ENCODE measurements around the gene SMIM35.
A peak's percentile ranks its signal among the peaks of the same experiment; 100 is the strongest.

Gene SMIM35

DNA sequence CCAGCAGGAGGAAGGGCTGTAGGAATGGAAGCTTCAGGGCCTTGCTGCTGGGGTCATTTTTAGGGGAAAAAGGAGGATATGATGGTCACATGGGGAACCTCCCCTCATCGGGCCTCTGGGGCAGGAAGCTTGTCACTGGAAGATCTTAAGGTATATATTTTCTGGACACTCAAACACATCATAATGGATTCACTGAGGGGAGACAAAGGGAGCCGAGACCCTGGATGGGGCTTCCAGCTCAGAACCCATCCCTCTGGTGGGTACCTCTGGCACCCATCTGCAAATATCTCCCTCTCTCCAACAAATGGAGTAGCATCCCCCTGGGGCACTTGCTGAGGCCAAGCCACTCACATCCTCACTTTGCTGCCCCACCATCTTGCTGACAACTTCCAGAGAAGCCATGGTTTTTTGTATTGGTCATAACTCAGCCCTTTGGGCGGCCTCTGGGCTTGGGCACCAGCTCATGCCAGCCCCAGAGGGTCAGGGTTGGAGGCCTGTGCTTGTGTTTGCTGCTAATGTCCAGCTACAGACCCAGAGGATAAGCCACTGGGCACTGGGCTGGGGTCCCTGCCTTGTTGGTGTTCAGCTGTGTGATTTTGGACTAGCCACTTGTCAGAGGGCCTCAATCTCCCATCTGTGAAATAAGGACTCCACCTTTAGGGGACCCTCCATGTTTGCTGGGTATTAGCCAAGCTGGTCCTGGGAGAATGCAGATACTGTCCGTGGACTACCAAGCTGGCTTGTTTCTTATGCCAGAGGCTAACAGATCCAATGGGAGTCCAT is 86.5 kb downstream of the SMIM35 start:
- no peak for DNase-seq

DNA sequence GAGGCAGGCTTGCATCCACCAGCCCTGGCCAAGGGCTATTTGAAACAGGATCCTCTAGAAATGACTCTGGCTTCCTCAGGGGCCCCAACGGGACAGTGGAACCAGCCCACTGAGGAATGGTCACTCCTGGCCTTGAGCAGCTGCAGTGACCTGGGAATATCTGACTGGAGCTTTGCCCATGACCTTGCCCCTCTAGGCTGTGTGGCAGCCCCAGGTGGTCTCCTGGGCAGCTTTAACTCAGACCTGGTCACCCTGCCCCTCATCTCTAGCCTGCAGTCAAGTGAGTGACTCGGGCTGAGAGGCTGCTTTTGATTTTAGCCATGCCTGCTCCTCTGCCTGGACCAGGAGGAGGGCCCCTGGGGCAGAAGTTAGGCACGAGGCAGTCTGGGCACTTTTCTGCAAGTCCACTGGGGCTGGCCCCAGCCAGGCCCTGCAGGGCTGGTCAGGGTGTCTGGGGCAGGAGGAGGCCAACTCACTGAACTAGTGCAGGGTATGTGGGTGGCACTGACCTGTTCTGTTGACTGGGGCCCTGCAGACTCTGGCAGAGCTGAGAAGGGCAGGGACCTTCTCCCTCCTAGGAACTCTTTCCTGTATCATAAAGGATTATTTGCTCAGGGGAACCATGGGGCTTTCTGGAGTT is 87.3 kb downstream of the SMIM35 start:
- DNase-seq, result no peak

DNA sequence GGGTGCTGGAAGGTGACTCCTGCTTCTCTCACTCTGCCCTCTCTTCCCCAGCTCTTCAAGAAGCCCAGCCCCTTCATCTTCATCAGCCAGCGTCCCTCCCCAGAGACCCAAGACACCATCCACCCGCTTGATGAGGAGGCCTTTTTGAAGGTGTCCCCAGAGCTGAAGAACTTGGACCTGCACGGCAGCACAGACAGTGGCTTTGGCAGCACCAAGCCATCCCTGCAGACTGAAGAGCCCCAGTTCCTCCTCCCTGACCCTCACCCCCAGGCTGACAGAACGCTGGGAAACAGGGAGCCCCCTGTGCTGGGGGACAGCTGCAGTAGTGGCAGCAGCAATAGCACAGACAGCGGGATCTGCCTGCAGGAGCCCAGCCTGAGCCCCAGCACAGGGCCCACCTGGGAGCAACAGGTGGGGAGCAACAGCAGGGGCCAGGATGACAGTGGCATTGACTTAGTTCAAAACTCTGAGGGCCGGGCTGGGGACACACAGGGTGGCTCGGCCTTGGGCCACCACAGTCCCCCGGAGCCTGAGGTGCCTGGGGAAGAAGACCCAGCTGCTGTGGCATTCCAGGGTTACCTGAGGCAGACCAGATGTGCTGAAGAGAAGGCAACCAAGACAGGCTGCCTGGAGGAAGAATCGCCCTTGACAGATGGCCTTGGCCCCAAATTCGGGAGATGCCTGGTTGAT is 88.0 kb downstream of the SMIM35 start:
- no peak for DNase-seq

DNA sequence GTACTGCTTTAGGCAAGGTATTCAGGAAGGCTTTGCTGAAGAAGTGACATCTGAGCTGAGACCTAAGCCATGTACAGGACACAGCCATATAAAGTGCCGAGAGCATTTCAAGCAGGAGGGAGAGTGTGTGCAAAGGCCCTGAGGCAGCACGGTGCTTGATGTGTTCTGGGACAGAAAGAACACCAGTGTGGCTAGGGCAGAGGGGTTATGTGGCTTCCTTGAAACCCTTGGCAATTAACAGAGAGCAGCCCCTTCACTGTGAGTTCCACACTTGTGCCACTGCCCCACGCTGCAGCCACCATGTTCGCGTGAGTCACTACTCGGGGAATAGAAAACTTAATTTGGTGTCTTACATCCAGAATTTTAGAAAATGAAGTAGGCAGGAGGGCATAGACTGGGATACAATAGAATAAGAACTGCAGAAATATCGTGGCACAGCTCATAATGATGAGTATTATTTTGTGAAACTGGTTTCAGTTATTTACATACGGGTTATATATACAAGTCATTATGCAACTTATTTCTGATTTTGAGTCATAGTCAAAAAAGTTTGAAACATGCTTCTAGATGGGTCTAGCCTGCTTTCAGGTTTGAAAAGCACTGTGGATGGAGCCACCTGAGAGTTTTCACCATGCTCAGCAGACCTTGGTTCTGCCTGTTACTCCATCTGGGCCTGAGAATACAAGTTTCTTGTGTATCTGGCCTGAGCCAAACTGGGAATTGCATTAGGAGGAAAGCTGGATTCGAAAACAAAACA is 88.8 kb downstream of the SMIM35 start:
- DNase-seq, result no peak

DNA sequence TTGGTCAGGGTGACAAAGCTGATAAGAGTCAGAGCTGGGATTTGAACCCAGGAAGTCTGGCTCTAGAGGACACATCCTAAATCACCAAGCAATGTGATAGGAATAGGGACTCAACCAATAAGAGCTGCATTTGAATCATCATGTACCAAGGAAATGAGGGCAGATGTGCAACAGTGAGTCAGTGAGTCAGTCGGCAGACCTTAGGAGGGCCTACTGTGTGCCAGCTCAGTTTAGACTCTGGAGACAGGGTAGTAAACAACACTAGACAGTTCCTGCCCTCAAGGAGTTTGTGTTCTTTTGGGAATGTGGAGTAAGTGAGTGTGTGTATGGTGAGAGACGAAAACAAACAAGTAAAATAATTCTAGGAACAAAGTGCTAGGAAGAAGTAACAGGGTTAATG is 89.4 kb downstream of the SMIM35 start:
- no peak for DNase-seq

DNA sequence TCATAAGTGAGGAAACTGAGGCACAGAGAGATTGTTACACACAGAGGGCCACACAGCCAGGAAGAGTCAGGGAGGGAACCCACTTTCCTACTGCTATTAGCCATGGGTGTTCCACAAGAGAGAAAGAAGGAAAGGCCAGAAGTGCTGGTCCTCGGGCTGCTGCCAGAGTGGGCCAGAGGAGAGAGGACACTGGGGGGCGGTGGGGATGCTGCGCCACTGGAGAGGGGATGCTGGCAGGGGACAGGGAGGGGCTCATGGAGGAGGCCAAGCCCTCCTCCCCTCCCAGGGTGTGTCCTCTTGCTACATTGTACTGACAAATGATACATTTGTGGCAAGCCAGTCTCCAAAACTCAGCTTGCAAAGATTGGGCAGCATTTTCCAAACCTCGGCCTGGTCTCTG is 90.7 kb downstream of the SMIM35 start:
- no peak for DNase-seq

DNA sequence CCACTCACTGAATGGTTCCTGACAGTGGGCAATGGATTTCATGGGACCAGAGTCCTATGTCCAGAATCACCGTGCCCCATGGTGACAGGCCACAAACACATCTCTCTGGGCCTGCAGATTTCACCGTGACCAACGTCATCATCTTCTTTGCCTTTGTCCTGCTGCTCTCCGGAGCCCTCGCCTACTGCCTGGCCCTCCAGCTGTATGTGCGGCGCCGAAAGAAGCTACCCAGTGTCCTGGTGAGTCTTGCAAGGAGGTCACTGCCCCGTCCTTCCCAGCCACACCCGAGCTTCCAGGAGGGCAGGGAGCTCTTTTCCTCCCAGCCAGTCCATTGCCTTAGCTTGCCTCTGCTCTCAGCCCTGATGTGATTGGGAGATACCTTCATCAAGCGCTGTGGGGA is 91.3 kb downstream of the SMIM35 start:
- DNase-seq, result no peak

DNA sequence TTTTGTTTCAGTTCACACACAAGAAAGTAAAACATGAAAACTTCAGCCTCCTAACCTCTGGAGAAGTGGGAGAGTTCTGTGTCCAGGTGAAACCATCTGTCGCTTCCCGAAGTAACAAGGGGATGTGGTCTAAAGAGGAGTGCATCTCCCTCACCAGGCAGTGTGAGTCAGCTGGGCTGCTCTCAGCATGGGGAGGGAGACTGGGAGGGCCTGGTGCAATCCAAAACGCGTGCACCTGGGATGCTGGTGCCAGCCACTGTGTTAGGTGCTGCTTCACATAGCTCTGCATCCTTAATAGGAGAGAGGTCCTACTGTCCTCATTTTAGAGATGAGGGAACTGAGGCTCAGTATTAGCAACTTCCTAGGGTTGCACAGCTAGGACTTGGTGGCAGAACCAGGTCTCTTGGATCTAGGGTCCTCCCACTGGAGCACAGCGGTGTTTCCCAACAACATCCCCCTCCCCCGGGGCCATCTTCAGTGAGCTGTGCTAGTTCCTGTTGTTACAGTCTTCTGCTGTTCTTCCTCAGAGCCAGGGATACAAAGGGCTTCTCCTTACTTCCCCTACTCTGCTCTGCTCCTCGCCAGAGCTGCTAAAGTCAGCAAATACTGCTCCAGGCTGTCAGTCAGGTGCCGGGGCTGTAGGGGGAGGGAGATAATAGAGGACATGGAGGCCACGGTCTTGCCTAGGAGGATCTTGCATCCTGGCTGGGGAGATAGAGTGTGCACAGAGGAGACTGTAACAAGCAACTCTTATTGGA is 92.6 kb downstream of the SMIM35 start:
- DNase-seq, result no peak

DNA sequence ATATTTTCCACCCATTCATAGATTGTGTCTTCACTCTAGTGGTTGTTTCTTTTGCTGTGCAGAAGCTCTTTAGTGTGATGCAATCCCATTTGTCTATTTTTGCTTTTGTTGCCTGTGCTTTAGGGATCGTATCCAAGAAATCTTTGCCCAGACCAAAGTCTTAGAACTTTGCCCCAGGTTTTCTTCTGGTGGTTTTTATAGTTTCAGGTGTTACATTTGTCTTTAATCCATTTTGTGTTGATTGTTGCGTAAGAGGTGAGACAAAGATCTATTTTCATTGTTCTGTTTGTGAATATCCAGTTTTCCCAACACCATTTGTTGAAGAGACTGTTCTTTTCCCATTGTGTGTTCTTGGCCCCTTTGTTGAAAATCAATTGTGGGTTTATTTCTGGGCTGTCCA is 94.1 kb downstream of the SMIM35 start:
- DNase-seq, result no peak

DNA sequence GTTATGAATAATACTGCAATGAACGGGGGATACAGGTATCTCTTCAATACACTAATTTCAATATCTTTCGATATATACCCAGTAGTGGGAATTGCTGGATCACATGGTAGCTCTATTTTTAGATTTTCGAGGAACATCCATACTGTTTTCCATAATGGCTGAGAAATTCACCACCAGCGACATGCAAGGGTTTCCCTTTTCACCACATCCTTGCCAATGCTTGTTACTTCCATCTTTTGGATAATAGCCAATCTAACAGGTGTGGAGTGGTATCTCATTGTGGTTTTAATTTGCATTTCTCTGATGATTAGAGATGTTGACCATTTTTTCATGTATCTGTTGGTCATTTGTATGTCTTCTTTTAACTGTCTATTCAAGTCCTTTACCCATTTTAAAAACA is 94.6 kb downstream of the SMIM35 start:
- DNase-seq, result no peak

DNA sequence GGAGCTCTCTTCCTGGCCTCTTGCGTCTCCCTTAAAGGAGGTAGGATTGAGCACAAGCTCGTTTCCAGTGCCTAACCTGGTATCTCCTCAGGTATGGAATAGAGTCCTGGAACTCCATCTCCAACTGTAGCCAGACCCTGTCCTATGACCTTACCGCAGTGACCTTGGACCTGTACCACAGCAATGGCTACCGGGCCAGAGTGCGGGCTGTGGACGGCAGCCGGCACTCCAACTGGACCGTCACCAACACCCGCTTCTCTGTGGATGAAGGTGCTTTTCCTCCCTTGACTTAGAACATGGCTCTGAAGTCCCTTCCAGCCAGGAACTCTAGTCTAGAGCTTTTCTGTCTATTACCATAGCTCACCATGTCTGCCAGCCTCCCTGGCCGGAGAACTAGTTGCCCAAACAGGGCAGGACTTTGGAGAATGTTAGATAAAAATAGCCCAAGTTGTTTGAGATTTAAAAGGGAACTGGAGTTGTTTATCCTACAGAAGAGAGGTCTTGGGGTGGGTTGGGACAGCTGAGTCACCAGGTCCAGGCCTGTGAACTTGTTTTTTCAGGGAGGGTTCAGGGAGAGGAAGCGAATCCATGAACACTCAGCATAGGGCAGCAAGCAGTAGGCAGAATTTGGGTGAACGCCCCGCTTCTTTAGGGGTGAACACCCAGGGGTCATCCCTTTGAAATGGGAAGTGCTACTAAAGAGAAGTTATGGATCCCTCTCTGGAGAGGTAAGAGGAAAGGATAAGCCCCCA is 97.2 kb downstream of the SMIM35 start:
- DNase-seq, result no peak

DNA sequence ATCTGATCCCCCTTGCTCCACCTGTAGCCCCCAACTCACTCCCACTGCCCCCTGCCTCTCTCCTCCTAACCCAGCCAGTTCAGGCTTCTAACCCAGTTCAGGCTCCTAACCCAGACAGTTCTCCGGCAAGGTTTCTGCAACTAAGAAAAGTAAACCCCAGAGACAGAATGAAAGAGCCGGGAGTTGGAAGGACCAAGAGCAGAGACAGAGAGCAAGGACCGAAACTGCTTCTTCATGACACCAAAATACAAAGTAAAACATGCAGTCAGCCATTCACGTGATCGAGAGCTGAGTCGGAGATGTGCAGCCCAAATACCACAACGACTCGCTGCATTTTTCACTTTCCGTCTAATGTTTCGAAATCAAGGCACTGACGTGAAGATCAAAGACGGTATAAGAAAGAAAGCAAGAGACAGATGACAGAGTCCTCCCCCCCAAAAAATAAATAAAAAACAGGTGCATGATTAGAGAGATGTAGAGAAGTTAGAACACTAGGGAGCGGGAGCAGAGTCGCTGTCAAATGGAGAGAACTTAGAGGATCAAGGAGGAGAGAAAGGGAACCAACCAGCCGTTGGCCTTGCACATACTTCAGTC is 99.7 kb downstream of the SMIM35 start:
- DNase-seq, result no peak

DNA sequence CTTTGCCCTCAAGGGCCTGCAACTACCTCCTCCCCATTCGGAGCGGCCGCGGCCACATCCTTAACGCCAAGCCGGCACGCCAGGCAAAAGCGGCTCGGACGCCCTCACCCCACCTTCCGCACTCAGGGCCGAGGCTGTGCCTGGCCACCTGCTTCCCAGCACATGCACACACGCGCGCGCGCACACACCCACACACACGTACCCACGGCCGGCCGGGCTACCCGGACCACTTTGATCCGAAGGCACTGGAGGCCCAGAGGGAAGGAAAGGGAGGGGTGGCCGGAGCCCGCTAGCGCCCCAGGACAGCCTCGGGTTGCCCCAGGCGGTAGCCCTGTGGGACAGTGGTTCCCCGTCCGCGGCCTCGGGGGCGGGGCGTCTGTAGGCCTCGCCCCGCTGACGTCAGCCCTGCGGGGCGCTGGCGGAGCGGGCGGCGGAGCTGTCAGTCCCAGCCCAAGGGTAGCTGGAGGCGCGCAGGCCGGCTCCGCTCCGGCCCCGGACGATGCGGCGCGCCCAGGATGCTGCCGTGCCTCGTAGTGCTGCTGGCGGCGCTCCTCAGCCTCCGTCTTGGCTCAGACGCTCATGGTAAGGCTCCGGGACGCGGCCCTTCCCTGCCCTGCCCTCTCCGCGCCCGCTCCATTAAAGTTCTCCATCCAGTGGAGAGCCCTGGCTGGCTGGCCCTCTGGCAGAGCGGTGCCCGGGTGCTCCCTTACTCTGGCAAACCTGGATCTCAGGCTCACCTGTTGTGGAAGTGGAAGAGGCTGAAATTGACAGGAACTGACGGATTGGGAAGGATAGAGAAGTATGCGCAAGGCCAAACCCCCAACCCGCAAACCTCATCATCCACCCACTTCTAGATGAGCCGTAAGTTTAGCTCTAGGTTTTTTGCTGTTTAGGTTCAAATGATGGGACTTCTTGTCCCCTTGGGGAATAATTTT is 100.5 kb downstream of the SMIM35 start, which contains the start of gene IL10RA:
Gene IL10RA (plus strand): TSS at position 442 of the 935 bp plus-strand sequence. CDS start 74 bp downstream, at position 516.
- peak; percentile 60 for DNase-seq

DNA sequence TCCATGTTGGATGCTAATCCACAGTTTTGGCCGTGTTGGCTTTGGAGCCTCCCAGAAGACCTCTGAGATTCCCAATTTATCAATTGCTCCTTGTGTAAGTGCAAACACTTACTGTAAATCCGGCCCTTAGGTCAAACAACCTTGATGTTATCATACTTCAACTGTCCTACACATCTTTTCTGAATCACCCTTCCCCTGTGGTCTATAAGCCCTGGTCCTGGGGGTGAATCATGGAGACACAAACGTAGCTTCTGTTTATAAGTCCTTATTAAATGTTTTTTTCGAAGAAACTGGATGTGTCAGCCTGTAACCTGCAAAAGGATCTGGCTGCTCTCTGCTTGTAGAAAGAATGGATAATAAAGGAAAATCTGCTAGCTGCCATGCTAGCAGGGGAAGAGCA is 102.3 kb downstream of the SMIM35 start:
- no peak for DNase-seq

DNA sequence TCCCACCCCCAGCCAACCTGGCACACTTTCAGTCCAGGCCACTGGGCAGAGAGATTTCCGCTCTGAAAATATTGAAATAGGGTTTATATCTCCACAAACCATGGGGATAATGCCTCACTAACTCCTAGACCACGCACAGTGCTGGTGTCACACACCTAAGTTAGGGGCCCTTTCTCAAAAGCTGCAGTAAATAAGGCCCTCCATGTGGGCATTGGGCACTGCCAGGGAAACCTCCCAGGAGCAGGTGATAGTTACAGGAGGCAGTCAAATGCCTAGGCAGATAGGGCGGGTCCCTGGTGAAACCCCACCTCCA is 103.6 kb downstream of the SMIM35 start:
- DNase-seq, result no peak

DNA sequence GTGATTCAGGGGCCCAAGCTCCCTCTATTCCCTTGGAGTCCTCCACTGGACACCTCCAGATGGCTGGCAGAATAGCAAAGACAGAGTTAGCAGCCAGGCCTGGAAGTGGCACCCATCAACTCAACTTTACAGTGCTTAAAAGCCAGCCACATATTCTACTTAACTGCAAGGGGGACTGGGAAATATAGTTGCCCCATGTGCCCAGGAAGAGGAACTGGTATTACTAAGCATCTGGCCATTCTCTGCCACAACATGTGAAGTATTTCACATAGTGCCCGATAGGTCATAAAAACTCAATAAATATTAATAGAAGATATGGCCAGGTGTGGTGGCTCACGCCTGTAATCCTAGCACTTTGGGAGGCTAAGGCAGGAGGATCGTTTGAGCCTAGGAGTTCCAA is 106.0 kb downstream of the SMIM35 start:
- DNase-seq, result no peak

DNA sequence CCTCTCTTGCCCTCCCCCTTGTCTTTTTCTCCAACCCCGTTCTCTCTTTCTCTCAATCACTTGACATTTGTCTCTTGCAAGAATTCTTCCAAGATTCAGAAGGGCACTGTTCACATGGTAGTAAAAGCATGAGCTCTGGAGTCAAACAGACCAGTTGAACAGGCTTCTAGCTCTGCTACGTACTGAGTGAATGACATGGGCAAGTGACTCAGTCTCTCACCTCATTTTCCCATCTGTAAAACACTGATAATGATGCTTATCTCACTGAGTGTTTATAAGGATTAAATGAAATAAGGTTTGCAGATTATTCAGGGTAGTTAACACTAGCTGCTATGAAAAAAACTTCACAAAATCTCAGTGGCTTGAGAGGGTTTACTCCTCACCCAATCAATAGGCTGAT is 106.5 kb downstream of the SMIM35 start:
- DNase-seq, result no peak

DNA sequence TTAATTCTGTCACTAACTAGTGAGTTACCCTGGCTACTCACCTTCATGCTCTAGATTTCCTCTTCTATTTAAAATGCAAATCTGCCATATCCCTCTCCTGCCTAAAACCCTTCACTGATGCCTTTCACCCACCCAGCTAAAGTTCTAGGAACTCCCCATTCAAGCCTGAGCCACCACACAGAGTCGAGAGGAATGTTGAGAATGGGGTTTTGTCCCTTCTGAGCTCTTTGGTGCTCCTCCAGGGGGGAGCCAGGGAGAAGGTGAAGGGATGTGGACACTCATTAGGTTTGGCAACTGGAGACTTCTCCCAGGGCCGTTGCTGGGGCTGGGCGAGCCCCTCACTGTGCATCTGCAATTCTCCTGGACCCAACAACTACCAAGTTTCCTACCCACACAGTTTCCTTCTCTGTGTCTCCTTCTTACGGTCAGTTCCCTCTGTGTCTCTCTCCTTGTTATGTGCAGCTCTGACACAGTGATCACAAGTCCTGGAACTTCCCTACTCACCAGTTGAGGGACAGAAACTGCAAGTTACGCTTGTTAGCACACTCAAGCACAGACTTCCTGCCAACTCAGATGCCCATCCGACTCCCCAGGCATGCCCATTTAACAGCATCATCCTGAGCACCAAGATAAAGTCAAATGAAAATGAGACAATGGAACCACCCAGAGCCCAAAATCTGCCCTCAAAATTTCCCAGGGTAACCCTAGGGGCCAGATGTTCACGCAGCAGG is 107.1 kb downstream of the SMIM35 start:
- DNase-seq, result no peak

DNA sequence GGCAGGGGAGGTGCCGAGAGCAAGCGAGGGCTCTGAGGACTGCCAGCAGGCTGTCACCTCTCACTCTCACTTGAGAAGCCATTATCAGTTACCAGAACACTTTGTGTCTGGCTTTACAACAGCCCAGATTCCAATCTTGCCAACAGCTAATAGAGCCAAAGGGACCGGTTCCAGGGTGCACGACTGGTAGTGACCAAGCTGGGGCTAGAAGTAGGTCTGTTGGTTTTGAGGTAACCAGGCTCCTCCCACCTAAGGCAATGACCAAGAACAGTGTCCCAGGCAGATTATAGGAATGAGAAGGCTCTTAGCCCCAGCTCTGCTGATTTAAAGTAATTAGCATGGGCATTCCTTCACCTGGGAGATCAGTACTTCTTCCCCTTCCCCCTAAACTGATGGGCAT is 107.8 kb downstream of the SMIM35 start:
- DNase-seq, result no peak
